Ascending aorta (tissue), 2 donors: Measurements from ENCODE around the gene LEMD2. TPM values are rescaled to one million over a fixed set of nuclear protein-coding genes. Genes with fewer than 3 reads are reported as not detected.

Experiments used
- DNase-seq, 2 donors: peaks; one replicate each; pipeline ENCODE4 v3.0.0-alpha.2; 2019; ENCODE audit warnings: low spot score in 2 of 2
- H3K27ac ChIP-seq, 2 donors: fragments of 200-600 bp; sonication (generic); one replicate each; pipeline ENCODE4 v1.5.1; 2016 to 2017; ENCODE audit warnings: mild to moderate bottlenecking in 1 of 2
- H3K27me3 ChIP-seq: fragments of 200-600 bp; sonication (generic); one replicate; pipeline ENCODE4 v1.5.1; 2017
- H3K36me3 ChIP-seq, 2 donors: fragments of 200-600 bp; sonication (generic); one replicate each; pipeline ENCODE4 v1.5.1; 2016
- H3K4me1 ChIP-seq, 2 donors: fragments of 200-600 bp; sonication (generic); one replicate each; pipeline ENCODE4 v1.5.1; 2016 to 2017; ENCODE audit warnings: mild to moderate bottlenecking in 1 of 2
- H3K4me3 ChIP-seq, 2 donors: fragments of 200-600 bp; sonication (generic); one replicate each; pipeline ENCODE4 v1.5.1; 2016 to 2017; ENCODE audit warnings: mild to moderate bottlenecking in 1 of 2
- H3K9me3 ChIP-seq, 2 donors: fragments of 200-600 bp; sonication (generic); one replicate each; pipeline ENCODE4 v1.5.1; 2016
- CTCF ChIP-seq, 3 experiments: fragments of 200-600 bp in 2 of 3; fragments of 450-650 bp in 1 of 3; sonication (generic) in 2 of 3; IDR thresholded peaks; one replicate each; pipeline ENCODE4 v1.5.1; 2016 to 2019; ENCODE audit warnings: antibody characterized with exemption in 3 of 3, mild to moderate bottlenecking in 1 of 3, moderate library complexity in 1 of 3
- intact Hi-C: fragments of 100-400 bp; cut with DNase I; formaldehyde crosslinking; loops from one replicate; pipeline ENCODE4 v1.15.1; 2023
- total RNA-seq: library from RNA; depleted of rRNA; stranded (reverse); fragments of >200 nt; gene quantifications from one replicate; pipeline ENCODE4 v1.1.0, GENCODE V29; 2016

LEMD2 gene
- total RNA-seq, 1 donor from 2014 or later: 104 TPM

- no peaks in the 10 kb centered on the region for H3K9me3 ChIP-seq
- peaks cover 89 to 99% of the 10 kb centered on the region in 2 donors for H3K36me3 ChIP-seq
- no peak for DNase-seq
- H3K4me3 ChIP-seq: no peak overlapping the region
- H3K4me1 ChIP-seq: peaks cover 0 to 7% of the 10 kb centered on the region in 2 donors
- intact Hi-C loops: no loop called here
- no peak for TF ChIP-seq CTCF (IDR thresholded peaks at IDR 0.05)
- H3K27me3 ChIP-seq: no peaks in the 10 kb centered on the region
- no peak overlapping the region for H3K27ac ChIP-seq
These were observed 9.6 kb downstream of the LEMD2 start for GRCh38 chr6:33779290-33779689.

DNA sequence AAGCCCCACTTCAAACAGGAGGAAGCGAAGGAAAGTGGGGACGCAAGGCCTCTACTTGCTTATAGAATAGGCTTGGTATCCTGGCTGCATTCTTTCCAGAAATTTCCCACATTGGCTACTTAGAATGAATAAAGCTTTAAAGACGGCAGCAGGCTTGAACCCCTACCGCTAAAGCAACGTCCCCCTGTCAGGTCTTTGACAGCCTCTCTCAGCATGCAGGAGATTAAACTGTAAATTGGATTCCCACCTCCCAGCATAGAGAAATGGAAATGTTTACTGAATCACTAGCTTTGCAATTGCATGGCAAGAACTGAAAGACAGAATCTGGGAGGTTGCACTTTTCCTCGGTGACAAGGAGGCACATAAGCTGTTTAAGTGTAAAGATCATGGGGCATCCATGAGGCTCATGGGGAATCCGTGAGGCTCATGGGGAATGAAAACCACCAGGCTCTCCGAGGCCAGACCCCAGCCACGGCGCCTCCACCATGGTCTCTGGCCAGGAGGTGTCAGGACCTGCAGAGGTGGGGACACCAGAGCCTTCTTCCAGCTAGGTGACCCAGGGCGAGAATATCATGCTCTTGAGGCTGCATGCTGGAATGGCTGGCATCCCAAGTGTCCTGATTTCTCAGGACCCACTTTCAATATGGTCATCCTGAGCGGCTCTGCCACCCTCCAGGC is 10.3 kb downstream of the LEMD2 start:
- TF ChIP-seq CTCF (IDR thresholded peaks at IDR 0.05): no peak
- Histone ChIP-seq H3K4me1 (peaks cover 0 to 7% of the 10 kb centered on the region in 2 donors), H3K4me3 (no peak overlapping the region), H3K36me3 (peaks cover 86 to 99% of the 10 kb centered on the region in 2 donors), H3K27me3 (no peaks in the 10 kb centered on the region), H3K9me3 (no peaks in the 10 kb centered on the region), H3K27ac (no peak overlapping the region)
- DNase-seq: no peak
- intact Hi-C loops: no loop called here

DNA sequence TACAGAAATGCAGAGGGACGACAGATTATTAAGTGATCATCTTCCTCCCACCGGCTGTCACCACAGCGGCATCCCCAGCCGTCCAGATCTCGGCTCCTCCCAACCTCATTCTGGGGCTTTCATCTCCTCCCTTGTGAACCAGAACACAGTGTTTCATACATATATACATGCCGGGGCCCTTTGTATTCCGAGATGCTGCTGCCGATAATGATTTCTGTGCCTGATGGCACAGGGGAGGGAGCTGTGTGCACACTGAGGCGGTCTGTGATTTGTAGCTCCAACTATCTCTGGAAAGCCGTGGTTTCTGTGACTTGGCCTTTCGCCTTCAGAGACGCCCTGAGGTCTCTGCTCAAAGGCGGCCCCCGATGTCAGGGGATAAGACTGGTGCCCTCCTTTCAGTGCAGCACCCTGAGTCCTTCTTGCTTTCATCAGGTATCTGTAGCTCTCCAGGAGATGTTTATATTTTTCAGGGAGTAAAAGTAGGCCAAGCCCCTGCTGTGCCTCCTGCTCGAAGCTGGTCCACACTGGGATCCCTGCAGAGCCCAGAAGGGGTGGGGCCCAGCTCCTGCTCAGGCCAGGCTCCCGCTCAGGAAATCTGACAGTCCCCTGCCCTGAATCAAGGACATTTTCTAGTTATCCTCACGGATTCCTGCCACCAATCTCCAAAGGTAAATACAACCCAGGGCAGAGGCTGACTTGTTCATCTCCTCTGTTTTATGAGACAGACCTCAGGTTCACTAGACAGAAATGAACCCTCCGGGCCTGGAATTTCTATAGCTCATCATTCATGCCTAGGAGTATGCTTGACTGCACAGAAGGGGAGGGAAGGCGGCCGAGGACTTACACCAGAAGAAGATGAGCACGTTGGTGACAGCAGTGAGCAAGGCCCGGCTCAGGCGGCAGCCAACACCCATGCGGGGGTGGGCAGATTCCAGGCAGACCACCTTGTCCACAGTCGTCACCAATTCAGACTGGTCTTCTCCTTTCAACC is 11.2 kb downstream of the LEMD2 start:
- Histone ChIP-seq H3K27me3 (no peaks in the 10 kb centered on the region), H3K4me3 (no peak overlapping the region), H3K36me3 (peaks cover 85 to 99% of the 10 kb centered on the region in 2 donors), H3K4me1 (peaks cover 0 to 13% of the 10 kb centered on the region in 2 donors), H3K27ac (no peak overlapping the region), H3K9me3 (no peaks in the 10 kb centered on the region)
- DNase-seq: no peak
- intact Hi-C loops: no loop called here
- no peak for TF ChIP-seq CTCF (IDR thresholded peaks at IDR 0.05)

DNA sequence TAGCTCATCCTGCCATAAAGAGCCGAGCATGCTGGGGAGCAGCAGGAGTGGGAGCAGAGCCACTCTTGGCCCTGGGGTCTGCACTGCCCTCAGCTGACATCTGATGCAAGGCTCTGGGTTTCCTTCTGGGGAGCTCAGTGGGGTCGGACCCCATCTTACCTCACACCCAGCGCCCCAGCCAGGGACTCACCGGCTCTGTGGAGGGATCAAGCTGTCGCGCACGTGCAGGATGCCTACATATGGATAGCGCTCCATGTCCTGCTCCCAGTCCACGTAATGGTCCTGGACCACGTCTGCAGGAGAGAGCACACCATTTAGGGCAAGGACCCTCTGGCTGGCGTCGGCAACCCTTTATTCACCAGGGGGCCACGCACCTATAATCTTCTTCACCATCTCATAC is 12.2 kb downstream of the LEMD2 start:
- Histone ChIP-seq H3K27ac (no peak overlapping the region), H3K4me1 (peaks cover 5 to 21% of the 10 kb centered on the region in 2 donors), H3K9me3 (no peaks in the 10 kb centered on the region), H3K4me3 (no peak overlapping the region), H3K27me3 (no peaks in the 10 kb centered on the region), H3K36me3 (peaks cover 84 to 95% of the 10 kb centered on the region in 2 donors)
- DNase-seq: no peak
- intact Hi-C loops: no loop called here
- TF ChIP-seq CTCF (IDR thresholded peaks at IDR 0.05): no peak

GRCh38 chr6:33776186-33776585 is 12.7 kb downstream of the LEMD2 start:
- no peak for DNase-seq
- Histone ChIP-seq H3K4me3 (no peak overlapping the region), H3K27ac (no peak overlapping the region), H3K9me3 (no peaks in the 10 kb centered on the region), H3K27me3 (no peaks in the 10 kb centered on the region), H3K36me3 (peaks cover 84 to 90% of the 10 kb centered on the region in 2 donors), H3K4me1 (peaks cover 6 to 21% of the 10 kb centered on the region in 2 donors)
- TF ChIP-seq CTCF (IDR thresholded peaks at IDR 0.05): no peak
- intact Hi-C loops: no loop called here
